ENCODE measurements around the gene NPAT.

DNA sequence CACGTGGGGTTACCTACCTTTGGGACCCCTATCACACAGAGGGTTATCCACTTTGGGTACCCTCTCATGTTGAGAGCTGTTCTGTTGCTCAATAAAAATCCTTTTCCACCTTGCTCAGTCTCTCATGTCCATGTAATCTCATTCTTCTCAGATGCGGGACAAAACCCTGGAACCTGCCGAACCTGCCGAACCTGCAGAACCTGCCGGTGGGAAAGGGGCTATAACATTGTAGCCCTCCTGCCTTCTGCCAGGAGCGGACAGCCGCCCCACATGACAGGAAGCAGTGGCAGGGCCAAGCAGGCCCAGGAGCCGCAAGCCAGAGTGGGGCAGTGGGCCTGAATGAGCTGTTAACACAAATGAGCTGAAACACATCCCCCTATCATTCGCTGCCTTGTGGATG lies 18.1 kb downstream of the NPAT start:
- TF ChIP-seq, protein P1, sequence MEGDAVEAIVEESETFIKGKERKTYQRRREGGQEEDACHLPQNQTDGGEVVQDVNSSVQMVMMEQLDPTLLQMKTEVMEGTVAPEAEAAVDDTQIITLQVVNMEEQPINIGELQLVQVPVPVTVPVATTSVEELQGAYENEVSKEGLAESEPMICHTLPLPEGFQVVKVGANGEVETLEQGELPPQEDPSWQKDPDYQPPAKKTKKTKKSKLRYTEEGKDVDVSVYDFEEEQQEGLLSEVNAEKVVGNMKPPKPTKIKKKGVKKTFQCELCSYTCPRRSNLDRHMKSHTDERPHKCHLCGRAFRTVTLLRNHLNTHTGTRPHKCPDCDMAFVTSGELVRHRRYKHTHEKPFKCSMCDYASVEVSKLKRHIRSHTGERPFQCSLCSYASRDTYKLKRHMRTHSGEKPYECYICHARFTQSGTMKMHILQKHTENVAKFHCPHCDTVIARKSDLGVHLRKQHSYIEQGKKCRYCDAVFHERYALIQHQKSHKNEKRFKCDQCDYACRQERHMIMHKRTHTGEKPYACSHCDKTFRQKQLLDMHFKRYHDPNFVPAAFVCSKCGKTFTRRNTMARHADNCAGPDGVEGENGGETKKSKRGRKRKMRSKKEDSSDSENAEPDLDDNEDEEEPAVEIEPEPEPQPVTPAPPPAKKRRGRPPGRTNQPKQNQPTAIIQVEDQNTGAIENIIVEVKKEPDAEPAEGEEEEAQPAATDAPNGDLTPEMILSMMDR (IDR thresholded peaks at IDR 0.05) = no peak
- no peak for TF ChIP-seq SIN3A (IDR thresholded peaks at IDR 0.05; ENCODE audit: borderline replicate concordance, insufficient read depth, low read depth, low read length)

All from Panc1 (cell line).